Tibial artery (tissue), 4 donors: ENCODE results near the gene CPSF4L.
A peak's percentile ranks its signal among the peaks of the same experiment; 100 is the strongest.

Experiments
- DNase-seq, 2 donors: peaks; one replicate each; pipeline ENCODE4 v3.0.0-alpha.2; 2019
- H3K27ac ChIP-seq, 2 donors: fragments of 200-600 bp; sonication (generic) in 1 of 2; 1 replicate in 1 of 2; 2 replicates in 1 of 2; pipeline ENCODE4 v1.5.1; 2018 to 2019; ENCODE audit warnings: mild to moderate bottlenecking in 1 of 2
- H3K27me3 ChIP-seq, 2 donors: fragments of 200-600 bp; sonication (generic) in 1 of 2; one replicate each; pipeline versions ENCODE4 v1.5.1 to v1.6.0; 2016 to 2019
- H3K36me3 ChIP-seq, 3 donors: fragments of 200-600 bp; sonication (generic) in 2 of 3; one replicate each; pipeline ENCODE4 v1.5.1; 2016 to 2019; ENCODE audit warnings: mild to moderate bottlenecking in 2 of 3
- H3K4me1 ChIP-seq, 4 donors: fragments of 200-600 bp; sonication (generic) in 2 of 4; 1 replicate in 3 of 4; 2 replicates in 1 of 4; pipeline ENCODE4 v1.5.1; 2016 to 2019
- H3K4me3 ChIP-seq, 2 donors: fragments of 200-600 bp; sonication (generic) in 1 of 2; 1 replicate in 1 of 2; 2 replicates in 1 of 2; pipeline ENCODE4 v1.5.1; 2018 to 2019; ENCODE audit warnings: mild to moderate bottlenecking in 2 of 2
- H3K9me3 ChIP-seq, 3 donors: fragments of 200-600 bp; sonication (generic) in 1 of 3; one replicate each; pipeline ENCODE4 v1.5.1; 2016 to 2019
- CTCF ChIP-seq, 2 experiments: fragments of 200-600 bp in 1 of 2; fragments of 450-650 bp in 1 of 2; IDR thresholded peaks; one replicate each; pipeline ENCODE4 v1.5.1; 2017 to 2019; ENCODE audit warnings: antibody characterized with exemption in 2 of 2, mild to moderate bottlenecking in 1 of 2, moderate library complexity in 1 of 2
- intact Hi-C: fragments of 100-400 bp; cut with DNase I; formaldehyde crosslinking; loops from one replicate; pipeline ENCODE4 v1.15.0; 2023; ENCODE audit warnings: low total_unique reads

The CPSF4L gene

DNA sequence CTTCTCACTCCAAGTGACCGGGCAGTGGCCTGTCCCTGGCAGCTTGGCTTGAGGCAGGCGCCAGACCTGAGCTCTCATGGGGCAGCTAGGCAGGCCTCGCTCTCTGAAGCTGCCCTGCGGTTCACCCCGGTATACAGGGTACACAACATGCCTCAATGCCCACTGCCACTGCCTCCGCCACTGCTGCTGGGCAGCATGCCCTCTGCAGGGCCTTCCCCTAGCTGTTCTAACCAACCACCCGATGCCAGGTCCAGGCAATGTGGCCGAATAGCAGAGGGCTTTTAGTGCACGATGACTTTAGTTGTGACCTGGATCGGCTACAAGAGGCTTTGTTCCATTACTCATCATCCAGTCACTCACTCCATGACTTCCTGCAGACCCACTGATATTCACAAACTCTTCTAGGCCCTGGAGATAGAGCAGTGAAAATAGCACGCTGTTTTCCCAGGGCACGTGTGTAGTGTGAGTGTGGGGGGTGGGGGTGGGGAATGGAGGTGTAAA, 30.4 kb upstream of the CPSF4L start:
- Histone ChIP-seq H3K4me3 (peak overlapping the region in 1 of 2 donors; percentile 24), H3K27ac (peak overlapping the region; percentile 87 to 94), H3K4me1 (peaks cover 3 to 87% (median 78%) of the 10 kb centered on the region in 4 donors), H3K9me3 (no peaks in the 10 kb centered on the region), H3K36me3 (no peaks in the 10 kb centered on the region), H3K27me3 (no peaks in the 10 kb centered on the region)
- intact Hi-C loops, result loop anchor here (2.0 kb wide), 1 partner anchor 19 kb away; no protein-coding TSS in a partner anchor
- DNase-seq, result peak; percentile 75 to 93
- no peak for TF ChIP-seq CTCF (IDR thresholded peaks at IDR 0.05)

- intact Hi-C loops, result no loop called here
- no peak for TF ChIP-seq CTCF (IDR thresholded peaks at IDR 0.05)
- Histone ChIP-seq H3K9me3 (no peaks in the 10 kb centered on the region), H3K36me3 (peaks cover 0 to 3% (median 2%) of the 10 kb centered on the region in 3 donors), H3K4me3 (peak overlapping the region in 1 of 2 donors; percentile 24), H3K27ac (peak overlapping the region; percentile 87 to 94), H3K4me1 (peaks cover 3 to 95% (median 81%) of the 10 kb centered on the region in 4 donors), H3K27me3 (no peaks in the 10 kb centered on the region)
- peak; percentile 86 to 91 for DNase-seq
These were observed 29.7 kb upstream of the CPSF4L start for GRCh38 chr17:73291260-73291801.

DNA sequence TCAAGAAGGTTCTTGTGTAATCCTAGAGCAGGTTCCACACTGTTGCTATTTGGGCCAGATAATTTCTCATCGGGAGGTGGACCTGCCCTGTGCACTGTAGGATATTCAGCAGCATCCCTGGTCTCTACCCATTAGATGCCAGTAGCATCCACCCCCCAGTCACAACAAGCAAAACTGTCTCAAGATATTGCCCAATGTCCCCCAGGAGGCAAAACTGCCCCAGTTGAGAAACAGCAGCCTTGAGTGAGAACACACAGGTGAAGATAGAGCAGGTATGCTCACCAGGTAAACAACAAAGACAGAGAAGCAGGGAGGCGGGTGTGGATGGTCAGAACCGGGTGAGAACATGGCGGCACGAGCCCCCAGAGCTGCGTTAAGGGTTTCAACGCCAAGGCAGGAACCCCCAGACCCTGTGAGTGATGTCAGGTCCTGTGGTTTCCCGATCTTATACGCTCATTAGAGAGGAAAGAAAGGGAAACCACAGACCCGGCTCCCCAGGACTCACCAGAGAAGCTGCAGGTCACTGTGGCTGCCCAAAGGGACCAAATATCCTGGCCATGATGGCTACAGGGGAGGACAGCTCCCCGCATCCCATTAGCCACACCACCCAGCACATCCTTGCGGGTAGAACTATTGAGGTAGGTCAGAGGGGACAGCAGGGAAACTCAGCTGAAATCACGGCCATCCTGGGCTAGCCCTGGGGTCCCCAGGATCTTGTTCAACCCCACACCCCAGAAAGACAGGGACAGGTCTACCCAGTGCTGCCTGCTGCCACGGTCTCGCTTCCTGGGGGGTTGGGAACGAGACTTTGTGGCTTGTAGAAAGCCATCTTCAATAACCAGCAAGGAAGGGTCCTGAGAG, 28.9 kb upstream of the CPSF4L start:
- Histone ChIP-seq H3K36me3 (peaks cover 7 to 10% (median 9%) of the 10 kb centered on the region in 3 donors), H3K27me3 (no peaks in the 10 kb centered on the region), H3K9me3 (no peaks in the 10 kb centered on the region), H3K4me3 (no peak overlapping the region), H3K27ac (peak overlapping the region; percentile 87 to 94), H3K4me1 (peaks cover 3 to 100% (median 85%) of the 10 kb centered on the region in 4 donors)
- DNase-seq, result no peak
- intact Hi-C loops, result no loop called here
- no peak for TF ChIP-seq CTCF (IDR thresholded peaks at IDR 0.05)

DNA sequence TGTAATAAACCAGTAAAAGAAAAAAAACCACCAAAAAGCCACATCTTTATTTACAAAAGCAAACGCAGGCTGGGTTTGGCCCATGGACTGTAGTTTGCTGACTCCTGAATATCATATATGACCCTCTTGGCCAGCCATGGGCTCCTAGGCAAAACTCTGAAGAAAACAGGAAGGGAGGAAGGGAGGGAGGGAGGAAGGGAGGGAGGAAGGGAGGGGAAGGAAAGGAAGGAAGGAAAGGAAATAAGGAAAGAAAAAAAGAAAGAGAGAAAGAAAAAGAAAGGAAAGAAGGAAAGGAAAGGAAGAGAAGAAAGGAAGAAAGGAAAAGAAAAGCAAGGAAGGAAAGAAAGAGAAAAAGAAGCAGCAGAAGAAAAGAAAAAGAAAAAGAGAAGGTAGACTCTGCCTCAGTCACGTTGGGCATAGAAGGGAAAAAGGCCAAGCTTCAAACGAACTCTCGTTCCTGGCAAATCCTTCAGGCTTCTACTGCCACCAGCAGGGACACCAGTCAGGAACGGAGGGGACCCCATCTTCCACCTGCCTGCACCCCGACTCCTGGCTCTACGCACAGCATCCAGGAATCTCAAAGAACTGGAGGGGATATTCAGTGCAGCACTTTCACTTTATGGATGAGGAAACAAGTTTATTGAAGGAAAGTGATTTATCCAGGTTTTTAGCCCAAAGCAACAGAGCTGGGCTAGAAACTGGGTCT, 28.0 kb upstream of the CPSF4L start:
- H3K4me1 ChIP-seq, result peaks cover 3 to 100% (median 89%) of the 10 kb centered on the region in 4 donors
- no peak for TF ChIP-seq CTCF (IDR thresholded peaks at IDR 0.05)
- H3K4me3 ChIP-seq, result no peak overlapping the region
- H3K9me3 ChIP-seq, result no peaks in the 10 kb centered on the region
- peak overlapping the region; percentile 87 to 94 for H3K27ac ChIP-seq
- intact Hi-C loops, result no loop called here
- peaks cover 12 to 20% (median 16%) of the 10 kb centered on the region in 3 donors for H3K36me3 ChIP-seq
- no peak for DNase-seq
- no peaks in the 10 kb centered on the region for H3K27me3 ChIP-seq

DNA sequence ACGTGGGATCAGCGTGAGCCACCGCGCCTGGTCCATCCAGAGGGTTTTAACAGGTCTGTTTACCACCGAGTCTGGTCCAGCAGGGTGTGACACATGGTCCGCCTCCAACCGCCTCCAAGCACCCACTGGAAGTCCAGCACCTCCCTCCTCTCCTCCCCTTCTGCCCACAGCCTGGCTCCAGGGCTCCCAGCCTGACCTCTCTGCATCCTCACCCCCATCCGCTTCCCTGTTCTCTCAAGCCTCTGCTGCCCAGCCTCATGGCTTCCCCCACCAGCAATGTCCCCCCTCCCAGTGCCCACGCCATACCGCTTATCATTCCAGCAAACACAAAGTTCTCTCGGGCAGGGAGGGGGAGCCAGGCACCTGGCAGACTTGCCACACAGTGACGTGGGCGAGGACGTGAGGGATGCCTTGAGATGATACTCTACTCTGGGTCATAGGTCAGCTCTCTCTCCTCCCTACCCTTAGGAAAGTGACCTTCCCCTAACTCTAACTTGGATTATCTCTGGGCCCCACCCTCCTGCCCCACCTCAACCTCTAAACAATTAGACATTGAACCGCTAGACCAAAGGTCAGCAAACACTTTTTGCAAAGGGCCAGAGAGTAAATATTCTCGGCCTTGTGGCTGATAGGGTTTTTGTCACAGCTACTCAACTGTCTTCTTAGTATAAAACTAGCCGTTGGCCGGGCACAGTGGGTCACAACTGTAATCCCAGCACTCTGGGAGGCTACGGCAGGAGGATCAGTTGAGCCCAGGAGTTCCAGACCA, 27.0 kb upstream of the CPSF4L start:
- H3K36me3 ChIP-seq, result peaks cover 12 to 27% (median 16%) of the 10 kb centered on the region in 3 donors
- DNase-seq, result peak; percentile 44 to 75

More for the DNA sequence above, 27.0 kb upstream of the CPSF4L start:
- no peak for TF ChIP-seq CTCF (IDR thresholded peaks at IDR 0.05)
- H3K27me3 ChIP-seq, result no peaks in the 10 kb centered on the region
- H3K27ac ChIP-seq, result peak overlapping the region; percentile 87 to 94
- no peaks in the 10 kb centered on the region for H3K9me3 ChIP-seq
- intact Hi-C loops, result no loop called here
- H3K4me1 ChIP-seq, result peaks cover 3 to 100% (median 89%) of the 10 kb centered on the region in 4 donors
- no peak overlapping the region for H3K4me3 ChIP-seq
